T-helper 2 cell treated with Interferon-gamma antibody and Interleukin-4, amounts not matched to agents 5 μg/mL and 100 μg/mL, for 36 hours (primary cell): Measurements from ENCODE around the gene AFG1L.

Experiments used
- DNase-seq: peaks from one replicate; pipeline ENCODE4 v3.0.0; 2021; ENCODE audit warnings: low spot score
- H3K27ac Mint-ChIP-seq: one replicate; pipeline ENCODE4 v1.8.0; 2021; ENCODE audit warnings: mild to moderate bottlenecking, mixed read lengths
- H3K27me3 Mint-ChIP-seq: one replicate; pipeline ENCODE4 v1.8.0; 2021; ENCODE audit warnings: low read depth, mixed read lengths
- H3K36me3 Mint-ChIP-seq: one replicate; pipeline ENCODE4 v1.8.0; 2021; ENCODE audit warnings: low read depth, mixed read lengths
- H3K4me1 Mint-ChIP-seq: one replicate; pipeline ENCODE4 v1.8.0; 2021; ENCODE audit warnings: low read depth, mixed read lengths
- H3K4me3 Mint-ChIP-seq: one replicate; pipeline ENCODE4 v1.8.0; 2022; ENCODE audit warnings: mild to moderate bottlenecking, moderate library complexity, mixed read lengths
- H3K9me3 Mint-ChIP-seq: one replicate; pipeline ENCODE4 v1.8.0; 2021; ENCODE audit warnings: mixed read lengths

Gene AFG1L

GRCh38 chr6:108348655-108349349, 53.9 kb downstream of the AFG1L start:
- DNase-seq = no peak
- peaks cover 8% of the 10 kb centered on the region for H3K9me3 Mint-ChIP-seq
- no peaks in the 10 kb centered on the region for H3K27me3 Mint-ChIP-seq
- peak overlapping the region; percentile 59 for H3K4me3 Mint-ChIP-seq
- H3K27ac Mint-ChIP-seq = peak overlapping the region; percentile 83
- peaks cover 25% of the 10 kb centered on the region for H3K4me1 Mint-ChIP-seq
- H3K36me3 Mint-ChIP-seq = peaks cover 14% of the 10 kb centered on the region

DNA sequence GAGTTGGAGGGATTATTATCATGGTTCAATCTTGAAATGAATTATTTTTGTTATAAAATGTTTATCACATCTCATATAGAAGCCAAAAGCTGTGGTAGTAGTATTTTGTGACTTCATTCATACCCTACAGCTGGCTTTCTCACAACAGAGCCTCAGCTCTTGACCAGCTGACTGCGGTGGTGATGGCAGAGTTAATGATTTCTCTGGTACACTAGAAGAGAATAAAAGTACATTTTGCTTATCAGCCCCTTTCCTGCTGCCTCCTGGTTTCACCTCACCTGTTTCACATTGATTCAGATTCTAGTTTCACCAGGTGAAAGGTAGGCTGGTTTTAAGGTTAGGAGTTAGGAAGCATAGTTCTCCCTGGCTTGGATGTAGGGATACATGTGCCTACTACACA, 55.7 kb downstream of the AFG1L start:
- no peak overlapping the region for H3K27ac Mint-ChIP-seq
- peaks cover 8% of the 10 kb centered on the region for H3K9me3 Mint-ChIP-seq
- H3K4me3 Mint-ChIP-seq = no peak overlapping the region
- peaks cover 26% of the 10 kb centered on the region for H3K4me1 Mint-ChIP-seq
- no peak for DNase-seq
- no peaks in the 10 kb centered on the region for H3K27me3 Mint-ChIP-seq
- H3K36me3 Mint-ChIP-seq = peaks cover 13% of the 10 kb centered on the region

DNA sequence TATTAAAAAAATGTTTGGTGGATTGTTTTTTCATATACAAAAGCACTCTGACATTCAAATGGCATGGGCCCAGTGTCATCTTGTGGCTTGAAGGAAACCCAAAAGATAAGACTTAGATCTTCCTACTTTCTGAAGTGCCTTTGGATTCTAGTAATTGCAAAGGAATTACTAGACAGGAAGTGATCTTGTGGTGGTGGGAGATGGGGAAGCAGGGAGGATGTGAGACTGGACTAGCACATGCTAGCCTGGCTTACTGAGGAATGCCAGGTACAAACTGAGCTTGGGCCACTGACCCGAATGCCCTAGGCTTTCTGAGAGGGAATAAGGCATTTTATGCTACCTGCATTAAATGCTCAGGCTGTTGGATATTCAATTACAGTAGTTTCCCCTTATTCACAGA, 59.0 kb downstream of the AFG1L start:
- Mint-ChIP-seq H3K9me3 (peaks cover under 1% of the 10 kb centered on the region), H3K4me3 (no peak overlapping the region), H3K27me3 (no peaks in the 10 kb centered on the region), H3K4me1 (peaks cover 12% of the 10 kb centered on the region), H3K36me3 (peaks cover 4% of the 10 kb centered on the region), H3K27ac (no peak overlapping the region)
- no peak for DNase-seq

DNA sequence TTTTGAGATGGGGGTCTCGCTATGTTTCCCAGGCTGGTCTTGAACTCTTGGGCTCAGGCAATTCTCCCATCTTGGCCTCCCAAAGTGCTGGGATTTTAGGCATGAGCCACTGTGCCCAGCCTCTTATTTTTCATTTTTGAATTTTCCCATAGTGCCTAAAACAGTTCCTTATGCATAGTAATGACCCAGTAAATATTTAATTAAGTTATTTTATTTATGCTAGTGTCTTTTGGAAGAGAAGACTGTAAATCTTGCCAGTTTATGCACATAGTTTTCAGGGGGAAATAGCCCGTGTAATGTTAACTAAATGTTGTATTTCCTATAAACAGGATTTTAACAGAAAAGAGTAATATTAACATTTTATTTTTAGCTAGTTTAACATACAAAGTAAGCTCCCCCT, 60.3 kb downstream of the AFG1L start:
- no peaks in the 10 kb centered on the region for H3K9me3 Mint-ChIP-seq
- H3K36me3 Mint-ChIP-seq = peaks cover 3% of the 10 kb centered on the region
- peaks cover 13% of the 10 kb centered on the region for H3K4me1 Mint-ChIP-seq
- no peak for DNase-seq
- H3K27ac Mint-ChIP-seq = no peak overlapping the region
- no peak overlapping the region for H3K4me3 Mint-ChIP-seq
- H3K27me3 Mint-ChIP-seq = no peaks in the 10 kb centered on the region

GRCh38 chr6:108355890-108356289, 61.0 kb downstream of the AFG1L start:
- Mint-ChIP-seq H3K4me1 (peaks cover 10% of the 10 kb centered on the region), H3K36me3 (peaks cover 3% of the 10 kb centered on the region), H3K9me3 (no peaks in the 10 kb centered on the region), H3K27me3 (no peaks in the 10 kb centered on the region), H3K4me3 (no peak overlapping the region), H3K27ac (no peak overlapping the region)
- no peak for DNase-seq

GRCh38 chr6:108359901-108360882, 65.3 kb downstream of the AFG1L start:
- H3K36me3 Mint-ChIP-seq = peaks cover 3% of the 10 kb centered on the region
- H3K9me3 Mint-ChIP-seq = no peaks in the 10 kb centered on the region
- no peak overlapping the region for H3K4me3 Mint-ChIP-seq
- H3K27me3 Mint-ChIP-seq = no peaks in the 10 kb centered on the region
- peaks cover 5% of the 10 kb centered on the region for H3K4me1 Mint-ChIP-seq
- H3K27ac Mint-ChIP-seq = no peak overlapping the region
- no peak for DNase-seq

DNA sequence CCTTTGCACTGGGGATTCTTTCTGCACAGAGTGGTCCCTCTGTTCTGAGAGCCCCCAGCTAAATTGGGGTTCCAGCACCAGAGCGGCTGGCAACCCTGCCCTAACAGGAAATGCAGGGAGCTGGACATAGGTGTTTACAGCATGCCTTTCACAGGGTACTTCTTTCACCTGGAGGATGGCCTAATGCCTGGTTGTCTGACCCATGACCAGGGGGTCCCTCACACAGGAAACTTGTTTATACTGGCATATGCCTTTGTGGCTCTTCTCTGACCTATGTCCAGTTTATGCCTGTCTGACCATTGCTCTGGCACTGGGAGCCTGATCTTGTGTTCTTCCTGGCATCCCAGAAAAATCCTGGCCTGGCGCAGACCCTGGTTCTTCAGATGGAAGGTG, 66.1 kb downstream of the AFG1L start:
- H3K27me3 Mint-ChIP-seq = no peaks in the 10 kb centered on the region
- no peak for DNase-seq
- H3K4me3 Mint-ChIP-seq = no peak overlapping the region
- H3K36me3 Mint-ChIP-seq = peaks cover 3% of the 10 kb centered on the region
- no peak overlapping the region for H3K27ac Mint-ChIP-seq
- no peaks in the 10 kb centered on the region for H3K9me3 Mint-ChIP-seq
- H3K4me1 Mint-ChIP-seq = peaks cover 5% of the 10 kb centered on the region

- Mint-ChIP-seq H3K27ac (no peak overlapping the region), H3K9me3 (no peaks in the 10 kb centered on the region)
- DNase-seq = no peak
Observed at GRCh38 chr6:108361312-108361932, 66.6 kb downstream of the AFG1L start.

DNA sequence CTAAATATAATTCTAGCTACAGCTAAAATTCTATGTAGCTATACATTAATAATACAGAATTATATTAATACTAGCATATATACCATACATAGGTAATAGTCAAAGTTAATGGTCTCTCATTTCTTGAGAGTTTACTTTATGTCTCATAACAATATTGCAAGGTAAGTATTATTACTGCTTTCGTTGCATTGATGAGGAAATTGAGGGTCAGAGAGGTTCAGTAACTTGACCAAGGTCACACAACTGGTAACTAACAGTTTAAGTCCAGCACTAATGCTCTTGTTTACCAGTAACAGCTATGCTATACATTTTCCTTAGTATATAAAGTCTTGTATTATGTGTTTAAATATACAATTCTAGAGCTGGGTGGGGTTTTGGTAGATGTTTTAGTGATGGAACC, 67.6 kb downstream of the AFG1L start:
- Mint-ChIP-seq H3K27ac (no peak overlapping the region), H3K36me3 (no peaks in the 10 kb centered on the region), H3K4me3 (no peak overlapping the region), H3K27me3 (no peaks in the 10 kb centered on the region), H3K9me3 (no peaks in the 10 kb centered on the region), H3K4me1 (peaks cover 3% of the 10 kb centered on the region)
- no peak for DNase-seq

More at GRCh38 chr6:108361312-108361932, 66.6 kb downstream of the AFG1L start:
- Mint-ChIP-seq H3K4me1 (peaks cover 5% of the 10 kb centered on the region), H3K36me3 (peaks cover 3% of the 10 kb centered on the region), H3K27me3 (no peaks in the 10 kb centered on the region), H3K4me3 (no peak overlapping the region)

DNA sequence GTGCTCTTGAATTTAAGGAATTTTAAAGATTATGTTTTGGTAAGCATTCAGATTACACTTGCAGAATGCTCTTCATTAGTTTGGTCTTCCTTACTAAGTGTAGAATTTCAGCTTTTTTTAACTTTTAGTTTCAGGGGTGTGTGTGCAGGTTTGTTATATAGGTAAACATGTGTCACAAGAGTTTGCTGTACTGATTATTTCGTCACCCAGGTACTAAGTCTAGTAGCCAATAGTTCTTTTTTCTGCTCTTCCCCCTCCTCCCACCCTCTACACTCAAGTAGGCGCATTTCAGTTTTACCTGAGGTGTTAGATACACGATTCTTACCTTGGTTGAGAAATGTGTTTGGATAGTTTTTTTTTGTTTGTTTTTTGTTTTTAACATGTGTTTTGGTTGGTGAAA, 68.3 kb downstream of the AFG1L start:
- H3K4me3 Mint-ChIP-seq = no peak overlapping the region
- no peak overlapping the region for H3K27ac Mint-ChIP-seq
- no peaks in the 10 kb centered on the region for H3K9me3 Mint-ChIP-seq
- DNase-seq = no peak
- peaks cover 3% of the 10 kb centered on the region for H3K4me1 Mint-ChIP-seq
- H3K27me3 Mint-ChIP-seq = no peaks in the 10 kb centered on the region
- H3K36me3 Mint-ChIP-seq = no peaks in the 10 kb centered on the region

GRCh38 chr6:108363889-108364313, 69.0 kb downstream of the AFG1L start:
- Mint-ChIP-seq H3K4me3 (no peak overlapping the region), H3K4me1 (peaks cover 3% of the 10 kb centered on the region), H3K27me3 (no peaks in the 10 kb centered on the region), H3K27ac (no peak overlapping the region), H3K36me3 (no peaks in the 10 kb centered on the region), H3K9me3 (no peaks in the 10 kb centered on the region)
- no peak for DNase-seq

GRCh38 chr6:108364470-108364869, 69.6 kb downstream of the AFG1L start:
- no peak overlapping the region for H3K27ac Mint-ChIP-seq
- no peaks in the 10 kb centered on the region for H3K9me3 Mint-ChIP-seq
- DNase-seq = no peak
- no peaks in the 10 kb centered on the region for H3K27me3 Mint-ChIP-seq
- peaks cover 3% of the 10 kb centered on the region for H3K4me1 Mint-ChIP-seq
- H3K4me3 Mint-ChIP-seq = no peak overlapping the region
- H3K36me3 Mint-ChIP-seq = no peaks in the 10 kb centered on the region

DNA sequence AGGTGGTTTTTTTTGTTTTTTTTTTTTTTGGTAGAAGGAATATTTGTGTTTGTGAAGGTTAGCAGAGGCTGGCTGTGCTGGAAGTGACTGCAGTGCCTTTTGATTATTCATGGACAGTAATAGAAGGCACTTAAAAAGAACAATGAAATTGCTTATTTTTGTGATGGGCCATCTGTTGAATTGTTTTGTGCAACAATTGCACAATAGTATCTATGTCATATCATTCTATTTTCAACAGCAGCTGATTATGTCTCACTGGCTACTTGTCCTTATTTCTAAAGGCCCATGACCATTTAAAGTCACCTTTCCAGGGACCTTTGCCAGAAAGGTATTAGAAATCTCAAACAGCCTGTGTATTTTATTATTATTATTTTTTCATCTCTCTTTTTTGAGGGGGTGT, 70.6 kb downstream of the AFG1L start:
- Mint-ChIP-seq H3K36me3 (no peaks in the 10 kb centered on the region), H3K9me3 (no peaks in the 10 kb centered on the region), H3K27me3 (no peaks in the 10 kb centered on the region), H3K4me3 (no peak overlapping the region), H3K4me1 (no peaks in the 10 kb centered on the region), H3K27ac (no peak overlapping the region)
- DNase-seq = no peak

- Mint-ChIP-seq H3K9me3 (no peaks in the 10 kb centered on the region), H3K4me3 (no peak overlapping the region), H3K36me3 (no peaks in the 10 kb centered on the region), H3K4me1 (no peaks in the 10 kb centered on the region), H3K27me3 (no peaks in the 10 kb centered on the region), H3K27ac (no peak overlapping the region)
- DNase-seq = no peak
Observed at GRCh38 chr6:108366236-108366635, 71.4 kb downstream of the AFG1L start.
